H1 (cell line): ENCODE data around the gene STEAP2. TPM values are rescaled to one million over a fixed set of nuclear protein-coding genes. Genes with fewer than 3 reads are reported as not detected.

ENCODE experiments used
- CTCF ChIA-PET: fragments of 300-600 bp; sonication (Branson Sonifier 250); formaldehyde crosslinking; loops from one replicate; lab custom pipeline; 2021; ENCODE audit not compliant: partially characterized antibody; lab: Charles Lee
- POLR2A ChIA-PET: fragments of 300-600 bp; sonication (Branson Sonifier 250); formaldehyde crosslinking; loops from one replicate; lab custom pipeline; 2021; ENCODE audit warnings: inconsistent platforms; ENCODE audit not compliant: partially characterized antibody; lab: Charles Lee
- DNase-seq, 2 experiments: peaks; one replicate each; pipeline versions ENCODE4 v3.0.0 to v3.0.0-alpha.2; 2010 to 2022; ENCODE audit warnings: low spot score in 2 of 2, low read depth in 1 of 2, mixed read lengths in 1 of 2
- FAIRE-seq: peaks from 2 replicates; lab custom pipeline; 2011; peaks lifted over from hg19 to GRCh38; lab: Jason Lieb, UNC
- H2AFZ ChIP-seq: 2 replicates; pipeline ENCODE4 v1.8.1; 2012; ENCODE audit warnings: low read length, inconsistent platforms
- H2AK5ac ChIP-seq: 2 replicates; pipeline ENCODE4 v1.6.1; 2013; ENCODE audit warnings: low read depth, low read length
- H2BK120ac ChIP-seq: replicated peaks from 2 replicates; pipeline ENCODE3; 2013; ENCODE audit warnings: low read depth, low read length, inconsistent platforms
- H2BK12ac ChIP-seq: 2 replicates; pipeline ENCODE4 v1.6.1; 2013; ENCODE audit warnings: low read depth, low read length
- H2BK15ac ChIP-seq: 2 replicates; pipeline ENCODE4 v1.6.1; 2013; ENCODE audit warnings: low read length
- H2BK20ac ChIP-seq: 2 replicates; pipeline ENCODE4 v1.6.1; 2013; ENCODE audit warnings: low read length
- H2BK5ac ChIP-seq: 2 replicates; pipeline ENCODE4 v1.6.1; 2013; ENCODE audit warnings: low read depth, low read length
- H3K14ac ChIP-seq: 2 replicates; pipeline ENCODE4 v1.6.1; 2013; ENCODE audit warnings: inconsistent platforms; ENCODE audit not compliant: insufficient read length
- H3K18ac ChIP-seq: 2 replicates; pipeline ENCODE4 v1.6.1; 2013; ENCODE audit warnings: low read length; ENCODE audit errors: extremely low read depth
- H3K23ac ChIP-seq: 2 replicates; pipeline ENCODE4 v1.6.1; 2013; ENCODE audit warnings: inconsistent platforms; ENCODE audit not compliant: insufficient read length
- H3K23me2 ChIP-seq: 2 replicates; pipeline ENCODE4 v1.6.1; 2013; ENCODE audit warnings: low read depth, low read length
- H3K27ac ChIP-seq: 2 replicates; pipeline ENCODE4 v1.6.1; 2011; ENCODE audit warnings: low read depth, low read length, inconsistent platforms
- H3K27me3 ChIP-seq, 4 experiments: replicated peaks in 1 of 4; 1 replicate in 1 of 4; 2 replicates in 3 of 4; pipeline versions ENCODE4 v1.6.1 to v1.8.1; 2011 to 2013; ENCODE audit warnings: low read length in 3 of 4, mild to moderate bottlenecking in 3 of 4, inconsistent platforms in 2 of 4, mixed read lengths in 2 of 4, moderate library complexity in 1 of 4; ENCODE audit not compliant: control insufficient read depth in 3 of 4, insufficient read depth in 3 of 4; ENCODE audit errors: extremely low read depth in 1 of 4
- H3K36me3 ChIP-seq, 4 experiments: 2 replicates each; pipeline versions ENCODE4 v1.6.1 to v1.8.1; 2011 to 2013; ENCODE audit warnings: mild to moderate bottlenecking in 4 of 4, low read length in 3 of 4, moderate library complexity in 2 of 4, control low read depth in 1 of 4, inconsistent platforms in 1 of 4; ENCODE audit not compliant: insufficient read depth in 4 of 4, control insufficient read depth in 2 of 4
- H3K4ac ChIP-seq: replicated peaks from 2 replicates; pipeline ENCODE3; 2013; ENCODE audit warnings: low read length, low read depth, mixed read lengths, inconsistent platforms; ENCODE audit not compliant: insufficient read length
- H3K4me1 ChIP-seq, 4 experiments: replicated peaks in 1 of 4; 1 replicate in 1 of 4; 2 replicates in 3 of 4; pipeline versions ENCODE4 v1.6.1 to v1.8.1; 2011 to 2013; ENCODE audit warnings: low read length in 3 of 4, inconsistent platforms in 2 of 4, mixed read lengths in 1 of 4; ENCODE audit not compliant: insufficient read depth in 4 of 4, control insufficient read depth in 3 of 4
- H3K4me2 ChIP-seq, 2 experiments: 2 replicates each; pipeline versions ENCODE4 v1.6.1 to v1.8.1; 2011 to 2013; ENCODE audit warnings: low read depth in 2 of 2, low read length in 2 of 2, control low read depth in 1 of 2, inconsistent platforms in 1 of 2, mild to moderate bottlenecking in 1 of 2; ENCODE audit not compliant: insufficient read depth in 1 of 2
- H3K4me3 ChIP-seq, 4 experiments: fragments of 200-600, 300-600 bp in 1 of 4; sonication (generic), shearing (Covaris generic), sonication (Bioruptor Twin) in 1 of 4; 2 replicates each; pipeline versions ENCODE4 v1.5.1 to v1.8.1; 2011 to 2016; ENCODE audit warnings: low read length in 4 of 4, low read depth in 3 of 4, control low read depth in 2 of 4, inconsistent platforms in 2 of 4, mild to moderate bottlenecking in 2 of 4, mixed read lengths in 1 of 4, moderate library complexity in 1 of 4; ENCODE audit not compliant: insufficient read depth in 2 of 4; ENCODE audit errors: extremely low read depth in 1 of 4
- H3K56ac ChIP-seq: replicated peaks from 2 replicates; pipeline ENCODE3; 2013; ENCODE audit warnings: low read depth, mild to moderate bottlenecking, mixed read lengths, low read length, inconsistent platforms; ENCODE audit not compliant: insufficient read length
- H3K79me1 ChIP-seq: 2 replicates; pipeline ENCODE4 v1.6.1; 2013; ENCODE audit warnings: low read depth, low read length, control low read depth
- H3K79me2 ChIP-seq, 2 experiments: 2 replicates each; pipeline versions ENCODE4 v1.6.1 to v1.8.1; 2012 to 2013; ENCODE audit warnings: low read length in 2 of 2, mild to moderate bottlenecking in 2 of 2, inconsistent platforms in 1 of 2; ENCODE audit not compliant: insufficient read depth in 2 of 2, control insufficient read depth in 1 of 2
- H3K9ac ChIP-seq, 4 experiments: replicated peaks in 1 of 4; 1 replicate in 1 of 4; 2 replicates in 3 of 4; pipeline versions ENCODE4 v1.6.1 to v1.8.1; 2011 to 2013; ENCODE audit warnings: low read depth in 3 of 4, low read length in 3 of 4, control low read depth in 2 of 4, mild to moderate bottlenecking in 2 of 4, moderate library complexity in 2 of 4, inconsistent platforms in 1 of 4; ENCODE audit errors: extremely low read depth in 1 of 4
- H3K9me3 ChIP-seq, 2 experiments: 2 replicates each; pipeline versions ENCODE4 v1.6.1 to v1.8.1; 2012 to 2013; ENCODE audit warnings: mild to moderate bottlenecking in 2 of 2, moderate library complexity in 2 of 2, control low read depth in 1 of 2, inconsistent platforms in 1 of 2, low read depth in 1 of 2, low read length in 1 of 2, mixed read lengths in 1 of 2; ENCODE audit not compliant: insufficient read depth in 2 of 2
- H4K20me1 ChIP-seq, 2 experiments: replicated peaks in 1 of 2; 2 replicates each; pipeline versions ENCODE3 to v1.8.1; 2011 to 2013; ENCODE audit warnings: inconsistent platforms in 2 of 2, low read length in 2 of 2, mild to moderate bottlenecking in 1 of 2; ENCODE audit not compliant: insufficient read depth in 2 of 2, control insufficient read depth in 1 of 2
- H4K5ac ChIP-seq: 2 replicates; pipeline ENCODE4 v1.6.1; 2013; ENCODE audit warnings: low read length, low read depth, mixed read lengths, inconsistent platforms; ENCODE audit not compliant: insufficient read length
- H4K8ac ChIP-seq: 2 replicates; pipeline ENCODE4 v1.8.0; 2013; ENCODE audit warnings: mild to moderate bottlenecking, moderate library complexity, low read length, inconsistent platforms; ENCODE audit not compliant: insufficient read depth; ENCODE audit errors: extremely low read depth
- H4K91ac ChIP-seq: replicated peaks from 2 replicates; pipeline ENCODE3; 2013; ENCODE audit warnings: low read length, mixed read lengths, inconsistent platforms; ENCODE audit not compliant: insufficient read length
- BACH1 ChIP-seq: IDR thresholded peaks from 2 replicates; pipeline ENCODE4 v1.6.1; 2012; ENCODE audit warnings: low read length, improper control_type of control experiment
- CBX5 ChIP-seq: fragments of 300-800, 300-1000 bp; sonication (generic); IDR thresholded peaks from 2 replicates; pipeline ENCODE4 v1.7.1; 2016; ENCODE audit warnings: antibody characterized with exemption, low read length, low read depth
- EP300 ChIP-seq, 2 experiments: IDR thresholded peaks; 1 replicate in 1 of 2; 2 replicates in 1 of 2; pipeline ENCODE4 v1.6.1; 2011 to 2012; ENCODE audit warnings: low read depth in 2 of 2, low read length in 2 of 2, mild to moderate bottlenecking in 2 of 2, borderline replicate concordance in 1 of 2, inconsistent platforms in 1 of 2, moderate library complexity in 1 of 2
- PHF8 ChIP-seq: fragments of 200-600 bp; sonication (generic); conservative IDR thresholded peaks from 2 replicates; pipeline ENCODE4 v1.7.1; 2012; ENCODE audit warnings: low read depth, mild to moderate bottlenecking, inconsistent platforms, low read length, moderate library complexity
- RAD21 ChIP-seq, 2 experiments: IDR thresholded peaks in 1 of 2; conservative IDR thresholded peaks in 1 of 2; 2 replicates each; pipeline ENCODE4 v1.6.1; 2011; ENCODE audit warnings: low read depth in 2 of 2, low read length in 2 of 2, improper control_type of control experiment in 1 of 2, inconsistent platforms in 1 of 2, mild to moderate bottlenecking in 1 of 2, moderate library complexity in 1 of 2
- SIX5 ChIP-seq: IDR thresholded peaks from 2 replicates; pipeline ENCODE4 v1.6.1; 2011; ENCODE audit warnings: mild to moderate bottlenecking, low read depth, low read length
- TAF1 ChIP-seq: IDR thresholded peaks from 2 replicates; pipeline ENCODE4 v1.6.1; 2011; ENCODE audit warnings: mild to moderate bottlenecking, low read depth, low read length
- WGBS, 2 experiments: shearing (Covaris generic) in 1 of 2; methylation state at CpG; one replicate each; pipeline versions ENCODE4 v1.1.6 to v1.1.7; 2013 to 2015; ENCODE audit warnings: low lambda C conversion rate in 2 of 2, mixed read lengths in 2 of 2, inconsistent platforms in 1 of 2, low coverage in 1 of 2, missing lambda C conversion rate in 1 of 2; ENCODE audit not compliant: insufficient replicate concordance in 2 of 2, insufficient coverage in 1 of 2, insufficient read length in 1 of 2; ENCODE audit errors: extremely low coverage in 1 of 2, missing lambda C conversion rate in 1 of 2; 5-methylcytosine and 5-hydroxymethylcytosine counted together
- polyA plus RNA-seq, 7 experiments: library from polyadenylated mRNA; depleted of rRNA in 3 of 7; stranded (reverse) in 5 of 7; unstranded in 2 of 7; fragments of >200 nt in 5 of 7; fragments of 200-250 nt in 2 of 7; gene quantifications; 1 replicate in 5 of 7; 2 replicates in 1 of 7; 4 replicates in 1 of 7; pipeline versions ENCODE4 v1.2.1 to v1.2.3, GENCODE V29; 2011 to 2013; ENCODE audit warnings: missing spikeins in 2 of 7, mixed read lengths in 2 of 7
- total RNA-seq: library from RNA; stranded (reverse); fragmentation: NEBNext Ultra II Directional; extraction: Animal tissue kit (Norgen Biotek cat#: 25700); gene quantifications from 2 replicates; pipeline ENCODE4 v1.2.1, GENCODE V29; 2021
- TF ChIP-seq, protein P1 (sequence below): IDR thresholded peaks from 2 replicates; pipeline ENCODE4 v1.6.1; 2011; ENCODE audit warnings: low read depth, mild to moderate bottlenecking, low read length; ENCODE audit not compliant: insufficient read depth

The STEAP2 gene
- total and polyA plus RNA-seq, 2 of the 8 experiments (the other 6 are each of a cell fraction or from before 2014, with no cell fraction given), result 13.4 to 18.4 TPM

DNA sequence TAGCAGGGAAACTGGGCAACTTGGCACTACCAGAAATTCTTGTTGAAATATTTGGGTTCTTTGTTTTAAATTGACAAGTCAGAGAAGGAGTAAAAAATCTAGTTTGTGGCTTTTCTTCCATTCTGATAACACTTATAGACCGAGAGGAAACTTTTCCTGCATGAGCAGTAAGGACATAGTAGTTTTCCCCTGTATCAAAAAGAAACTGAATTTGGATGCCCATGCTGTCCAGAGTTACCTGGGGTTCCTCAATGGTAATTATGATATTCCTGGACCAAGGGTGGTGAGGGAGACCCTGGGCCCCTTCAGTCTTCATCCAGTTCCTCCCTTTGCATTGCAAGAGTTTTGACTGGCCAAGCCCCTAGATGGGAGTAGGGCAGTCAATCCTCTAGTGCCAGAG lies 19.9 kb upstream of the STEAP2 start:
- Histone ChIP-seq H3K23ac (no peak overlapping the region), H4K20me1 (no peaks in the 10 kb centered on the region), H2BK120ac (no peak overlapping the region), H4K8ac (no peak overlapping the region; the same call in 1 of the 2 replicates), H2BK15ac (no peak overlapping the region), H3K27ac (no peak overlapping the region), H3K4me3 (no peak overlapping the region), H4K5ac (no peak overlapping the region), H2BK12ac (no peak overlapping the region), H3K23me2 (no peaks in the 10 kb centered on the region), H3K4ac (no peak overlapping the region), H2AK5ac (no peak overlapping the region), H2AFZ (no peak overlapping the region), H3K27me3 (no peaks in the 10 kb centered on the region), H3K4me1 (no peaks in the 10 kb centered on the region), H3K56ac (no peak overlapping the region), H3K36me3 (no peaks in the 10 kb centered on the region), H4K91ac (no peak overlapping the region), H3K14ac (no peak overlapping the region), H3K79me1 (no peaks in the 10 kb centered on the region), H3K18ac (no peak overlapping the region), H3K9ac (no peak overlapping the region), H3K79me2 (no peaks in the 10 kb centered on the region), H2BK20ac (no peak overlapping the region), H2BK5ac (no peak overlapping the region), H3K4me2 (no peak overlapping the region), H3K9me3 (peaks cover 27 to 31% of the 10 kb centered on the region in 2 experiments)
- WGBS, 2 experiments, result 79% methylated on average over 1 of the region's 1 CpG; no CpG with 5 or more reads in 1 of the 2 experiments
- TF ChIP-seq CBX5 (no peak), PHF8 (no peak), BACH1 (no peak), RAD21 (IDR thresholded peaks at IDR 0.05 in 1 of 2, conservative IDR thresholded peaks at IDR 0.05 in 1 of 2; ENCODE audit: low read depth in 2 of 2, low read length in 2 of 2) (no peak), EP300 (IDR thresholded peaks at IDR 0.05; ENCODE audit: borderline replicate concordance in 1 of 2, low read depth in 2 of 2, low read length in 2 of 2) (no peak), TAF1 (no peak), SIX5 (no peak)
- TF ChIP-seq, protein P1, sequence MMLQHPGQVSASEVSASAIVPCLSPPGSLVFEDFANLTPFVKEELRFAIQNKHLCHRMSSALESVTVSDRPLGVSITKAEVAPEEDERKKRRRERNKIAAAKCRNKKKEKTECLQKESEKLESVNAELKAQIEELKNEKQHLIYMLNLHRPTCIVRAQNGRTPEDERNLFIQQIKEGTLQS, result no peak
- ChIA-PET CTCF (no interaction called here), POLR2A (no interaction called here)
- FAIRE-seq (no peak), DNase-seq (no peak)
